Mucosa of stomach (tissue), 1 donor: ENCODE data around the gene RAB40B.
A peak's percentile ranks its signal among the peaks of the same experiment; 100 is the strongest.

Source experiments
- H3K27me3 ChIP-seq: one replicate; pipeline ENCODE4 v1.7.0; 2013; ENCODE audit warnings: mild to moderate bottlenecking, low read length; ENCODE audit not compliant: control insufficient read depth, insufficient read depth
- H3K36me3 ChIP-seq: one replicate; pipeline ENCODE4 v1.7.0; 2013; ENCODE audit warnings: low read length; ENCODE audit not compliant: control insufficient read depth, insufficient read depth
- H3K4me1 ChIP-seq: one replicate; pipeline ENCODE4 v1.7.0; 2013; ENCODE audit warnings: mild to moderate bottlenecking, low read length; ENCODE audit not compliant: control insufficient read depth, insufficient read depth
- H3K4me3 ChIP-seq: one replicate; pipeline ENCODE4 v1.7.0; 2013; ENCODE audit warnings: low read length
- H3K9ac ChIP-seq: one replicate; pipeline ENCODE4 v1.7.0; 2013; ENCODE audit warnings: mild to moderate bottlenecking, low read length, moderate library complexity
- H3K9me3 ChIP-seq: one replicate; pipeline ENCODE4 v1.7.0; 2013; ENCODE audit warnings: mild to moderate bottlenecking, low read length, moderate library complexity; ENCODE audit not compliant: control insufficient read depth
- donor health status: Pancreatic carcinoma.

The RAB40B gene

DNA sequence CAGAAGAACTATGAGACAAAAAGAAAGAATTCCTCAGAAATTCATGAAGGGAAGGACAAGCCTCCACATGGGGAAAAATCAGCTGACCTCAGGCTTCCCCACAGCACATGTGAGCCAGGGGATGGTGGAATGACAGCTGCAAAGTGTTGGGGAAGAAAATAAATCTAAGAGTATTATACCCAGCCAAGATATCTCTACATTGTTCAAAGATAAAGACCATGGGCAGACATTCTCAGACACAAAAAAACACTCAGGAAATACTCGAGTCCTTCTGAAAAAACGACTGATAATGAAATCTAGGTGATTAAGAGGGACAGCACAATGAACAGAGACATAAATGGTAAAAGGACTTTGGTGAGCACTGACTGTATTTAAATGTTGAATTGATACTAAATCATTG, 3.9 kb downstream of the RAB40B start:
- no peak overlapping the region for H3K9ac ChIP-seq
- H3K4me3 ChIP-seq, result no peak overlapping the region

DNA sequence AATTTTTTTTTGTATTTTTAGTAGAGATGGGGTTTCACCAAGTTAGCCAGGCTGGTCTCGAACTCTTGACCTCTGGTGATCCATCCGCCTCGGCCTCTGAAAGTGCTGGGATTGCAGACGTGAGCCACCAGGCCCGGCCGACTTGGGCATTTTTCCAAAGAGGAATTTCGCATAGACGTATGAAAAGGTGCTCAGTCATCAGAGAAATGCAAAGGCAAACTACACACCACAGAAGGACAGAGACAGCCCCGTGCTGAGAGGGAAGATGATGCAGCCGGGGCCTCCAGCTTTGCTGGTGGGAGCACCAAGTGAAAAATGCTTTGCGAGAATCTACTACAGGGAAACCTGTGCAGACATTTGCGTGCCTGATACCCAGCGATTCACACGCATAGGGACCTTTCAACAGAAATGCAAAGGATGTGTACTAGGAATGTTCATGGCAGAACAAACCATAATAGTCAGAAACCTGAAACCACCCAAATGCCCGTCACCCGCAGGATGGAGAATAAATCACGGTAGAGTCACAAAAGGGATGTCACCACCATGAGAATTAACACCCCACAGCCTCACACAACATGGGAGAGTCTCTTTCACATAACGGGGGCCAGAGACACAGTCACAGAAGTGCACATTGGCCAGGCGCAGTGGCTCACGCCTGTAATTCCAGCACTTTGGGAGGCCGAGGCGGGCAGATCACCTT, 5.2 kb downstream of the RAB40B start:
- no peaks in the 10 kb centered on the region for H3K36me3 ChIP-seq
- no peaks in the 10 kb centered on the region for H3K9me3 ChIP-seq
- no peak overlapping the region for H3K9ac ChIP-seq
- no peaks in the 10 kb centered on the region for H3K27me3 ChIP-seq
- H3K4me3 ChIP-seq, result no peak overlapping the region
- H3K4me1 ChIP-seq, result peaks cover 16% of the 10 kb centered on the region

More for the DNA sequence above, 3.9 kb downstream of the RAB40B start:
- H3K4me1 ChIP-seq, result peaks cover 21% of the 10 kb centered on the region
- H3K27me3 ChIP-seq, result no peaks in the 10 kb centered on the region
- H3K36me3 ChIP-seq, result no peaks in the 10 kb centered on the region
- no peaks in the 10 kb centered on the region for H3K9me3 ChIP-seq

DNA sequence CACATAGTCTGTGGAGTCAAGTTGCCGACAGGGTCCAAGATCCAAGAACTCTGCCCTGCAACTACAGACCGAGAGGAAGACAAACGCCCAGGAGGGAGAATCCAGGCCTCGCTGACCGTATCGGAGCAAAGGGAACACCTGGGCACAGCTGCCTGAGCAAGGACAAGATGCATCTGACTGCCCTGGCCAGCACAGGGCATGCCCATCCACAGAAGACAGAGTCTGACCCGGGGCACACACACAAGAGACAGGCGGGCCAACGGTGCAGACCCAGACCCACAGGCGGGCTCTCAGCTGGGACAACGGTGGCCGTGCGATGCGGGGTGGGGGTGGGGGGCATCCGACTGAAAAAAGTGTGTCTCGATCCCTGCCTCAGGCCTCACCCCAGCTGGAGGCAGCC, 6.2 kb downstream of the RAB40B start:
- Histone ChIP-seq H3K9ac (no peak overlapping the region), H3K4me3 (no peak overlapping the region), H3K4me1 (peaks cover 24% of the 10 kb centered on the region), H3K36me3 (no peaks in the 10 kb centered on the region), H3K9me3 (no peaks in the 10 kb centered on the region), H3K27me3 (no peaks in the 10 kb centered on the region)

DNA sequence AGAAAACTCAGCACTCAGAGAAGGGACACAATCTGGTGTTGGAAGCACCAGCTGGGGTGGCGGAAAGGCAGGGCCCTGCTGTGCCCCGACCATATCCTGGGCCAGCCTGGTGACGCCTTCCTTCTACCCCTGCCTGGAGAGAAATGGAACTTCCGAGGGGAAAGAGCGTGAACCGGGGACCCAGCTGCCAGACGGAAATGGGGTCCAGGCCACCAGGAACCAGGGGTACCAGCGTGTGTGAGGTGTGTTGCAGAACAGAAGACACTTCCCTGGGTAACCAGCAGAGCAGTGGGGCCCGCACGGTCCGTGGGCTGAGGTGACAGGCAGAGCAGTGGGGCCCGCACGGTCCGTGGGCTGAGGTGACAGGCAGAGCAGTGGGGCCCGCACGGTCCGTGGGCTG, 6.8 kb downstream of the RAB40B start:
- Histone ChIP-seq H3K9me3 (no peaks in the 10 kb centered on the region), H3K36me3 (no peaks in the 10 kb centered on the region), H3K4me3 (no peak overlapping the region), H3K27me3 (no peaks in the 10 kb centered on the region), H3K4me1 (peaks cover 22% of the 10 kb centered on the region), H3K9ac (no peak overlapping the region)

DNA sequence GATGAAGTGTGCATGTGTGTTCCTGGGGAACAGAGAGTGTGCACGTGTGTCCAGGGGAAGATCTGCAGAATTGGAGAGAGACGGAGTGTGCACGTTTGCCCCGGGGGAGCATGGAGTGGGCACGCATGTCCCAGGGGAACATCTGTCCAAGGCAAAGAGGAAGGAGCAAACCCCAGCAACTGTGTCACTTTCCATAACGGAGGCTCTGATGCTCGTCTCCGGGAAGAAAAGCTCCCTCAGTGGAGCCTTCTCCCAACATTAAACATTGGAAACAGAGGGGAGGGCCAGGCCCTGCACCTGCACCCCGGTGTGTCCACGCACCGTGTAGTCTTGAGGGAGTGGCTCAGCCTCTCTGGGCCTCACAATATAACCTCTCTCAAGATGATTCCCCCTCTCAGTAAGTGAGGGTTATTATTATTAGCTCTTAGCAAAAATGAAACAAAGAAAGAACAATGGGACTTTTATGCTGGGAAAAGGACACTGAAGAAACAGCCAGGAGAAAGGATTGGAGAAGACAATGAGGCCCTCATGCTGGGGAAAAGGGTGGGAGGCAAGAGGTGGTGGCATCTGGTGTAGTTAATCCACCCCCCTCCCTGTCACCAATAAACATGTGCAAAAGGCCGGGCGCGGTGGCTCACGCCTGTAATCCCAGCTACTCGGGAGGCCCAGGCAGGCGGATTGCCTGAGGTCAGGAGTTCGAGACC, 7.6 kb downstream of the RAB40B start:
- Histone ChIP-seq H3K4me3 (no peak overlapping the region), H3K36me3 (no peaks in the 10 kb centered on the region), H3K27me3 (no peaks in the 10 kb centered on the region), H3K9ac (no peak overlapping the region), H3K4me1 (peaks cover 22% of the 10 kb centered on the region), H3K9me3 (no peaks in the 10 kb centered on the region)

DNA sequence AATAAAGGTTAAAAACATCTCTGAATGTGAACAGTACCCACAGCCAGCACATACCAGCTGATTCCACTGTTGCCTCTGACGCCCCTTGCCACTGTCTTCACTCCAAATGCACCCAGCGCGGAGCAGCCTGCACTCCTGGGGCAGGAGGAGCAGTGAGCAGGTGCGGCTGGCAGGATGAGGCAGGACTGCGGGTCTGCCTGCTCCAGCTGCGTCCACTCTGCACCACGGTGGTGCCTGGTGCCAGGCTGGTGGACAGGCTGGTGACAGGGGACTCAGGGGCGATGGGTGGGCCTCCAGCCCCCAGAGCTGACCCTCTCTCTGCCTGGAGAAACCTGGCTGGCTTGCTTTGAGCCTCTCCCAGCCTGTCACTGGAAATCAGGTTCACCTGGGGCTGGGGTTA, 9.4 kb downstream of the RAB40B start:
- no peaks in the 10 kb centered on the region for H3K9me3 ChIP-seq
- H3K27me3 ChIP-seq, result no peaks in the 10 kb centered on the region
- no peak overlapping the region for H3K9ac ChIP-seq
- peaks cover 32% of the 10 kb centered on the region for H3K4me1 ChIP-seq
- no peak overlapping the region for H3K4me3 ChIP-seq
- H3K36me3 ChIP-seq, result no peaks in the 10 kb centered on the region

DNA sequence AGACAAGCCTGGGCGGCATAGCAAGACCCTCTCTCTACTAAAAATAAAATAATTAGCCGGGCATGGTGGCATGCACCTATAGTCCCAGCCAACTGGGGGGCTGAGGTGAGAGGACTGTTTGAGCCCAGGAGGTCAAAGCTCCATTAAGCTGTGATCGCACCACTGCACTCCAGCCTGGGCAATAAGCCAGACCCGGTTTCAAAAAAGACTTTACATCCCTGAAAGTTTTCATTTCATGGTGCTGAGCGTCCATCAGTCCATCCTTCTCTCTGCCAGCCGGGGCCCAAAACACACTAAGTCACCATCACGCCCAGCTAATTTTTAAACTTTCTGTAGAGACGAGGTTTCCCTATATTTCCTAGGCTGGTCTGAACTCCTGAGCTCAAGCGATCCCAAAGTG, 10.6 kb downstream of the RAB40B start:
- H3K36me3 ChIP-seq, result no peaks in the 10 kb centered on the region
- H3K9me3 ChIP-seq, result no peaks in the 10 kb centered on the region
- H3K9ac ChIP-seq, result peak overlapping the region; percentile 60
- H3K4me3 ChIP-seq, result no peak overlapping the region
- peaks cover 40% of the 10 kb centered on the region for H3K4me1 ChIP-seq
- H3K27me3 ChIP-seq, result no peaks in the 10 kb centered on the region

DNA sequence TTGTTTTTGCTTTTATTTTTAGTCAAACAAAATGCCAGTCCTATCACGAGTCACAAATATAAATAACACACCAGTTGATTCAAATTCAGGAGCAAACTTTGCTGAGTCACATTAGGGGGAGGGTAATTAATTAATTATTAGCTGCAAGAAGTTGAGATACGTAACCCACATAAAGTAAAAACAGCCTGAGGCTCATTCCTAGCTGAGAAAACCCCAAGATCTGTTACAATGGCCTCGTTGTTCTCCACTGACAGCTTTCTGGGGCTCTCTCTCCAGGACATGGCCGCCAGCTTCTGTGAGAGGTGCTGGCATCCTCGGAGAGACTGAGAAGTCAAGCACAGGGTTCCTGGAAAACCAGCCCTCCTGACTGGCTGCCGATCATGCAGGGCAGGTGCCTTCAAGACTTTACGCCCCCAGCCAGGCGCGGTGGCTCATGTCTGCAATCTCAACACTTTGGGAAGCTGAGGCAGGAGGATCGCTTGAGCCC, 11.1 kb downstream of the RAB40B start:
- no peaks in the 10 kb centered on the region for H3K36me3 ChIP-seq
- no peaks in the 10 kb centered on the region for H3K27me3 ChIP-seq
- no peak overlapping the region for H3K4me3 ChIP-seq
- peak overlapping the region; percentile 60 for H3K9ac ChIP-seq
- no peaks in the 10 kb centered on the region for H3K9me3 ChIP-seq
- peaks cover 40% of the 10 kb centered on the region for H3K4me1 ChIP-seq

DNA sequence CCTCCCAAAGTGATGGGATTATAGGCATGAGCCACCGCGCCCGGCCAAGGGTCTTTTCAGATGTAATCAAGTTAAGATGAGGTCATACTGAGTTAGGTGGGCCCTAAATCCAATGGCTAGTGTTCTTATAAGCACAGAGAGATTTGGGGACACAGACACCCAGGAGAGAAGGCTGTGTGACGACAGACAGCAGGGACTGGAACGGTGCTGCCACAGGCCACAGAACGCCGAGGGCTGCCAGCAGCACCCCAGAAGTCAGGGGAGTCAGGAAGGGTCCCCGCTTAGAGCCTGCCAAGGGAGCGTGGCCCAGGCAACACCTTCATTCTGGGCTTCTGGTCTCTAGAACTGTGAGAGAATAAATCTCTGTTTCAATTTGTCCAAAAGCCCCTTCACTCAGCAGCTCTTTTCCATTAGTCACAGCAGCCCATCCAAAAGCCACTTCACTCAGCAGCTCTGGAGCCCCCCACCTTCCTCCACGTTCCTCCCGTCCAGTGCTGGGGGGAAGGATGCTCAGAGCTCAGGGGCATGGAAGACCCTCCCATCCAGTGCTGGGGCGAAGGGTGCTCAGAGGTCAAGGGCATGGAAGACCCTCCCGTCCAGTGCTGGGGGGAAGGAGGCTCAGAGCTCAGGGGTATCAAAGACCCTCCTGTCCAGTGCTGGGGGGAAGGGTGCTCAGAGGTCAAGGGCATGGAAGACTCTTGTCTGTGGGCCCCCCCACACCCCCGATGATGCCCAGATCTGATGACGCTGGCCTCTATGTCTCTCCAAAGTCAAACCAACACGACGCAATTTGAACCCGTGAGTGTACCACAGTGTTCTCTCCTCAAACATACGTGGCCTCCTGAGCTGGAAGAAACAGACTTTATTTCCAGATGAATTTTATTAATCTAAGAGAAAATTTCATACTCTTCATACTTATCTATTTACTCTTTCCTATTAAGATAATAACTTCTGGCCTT, 11.9 kb downstream of the RAB40B start:
- no peaks in the 10 kb centered on the region for H3K9me3 ChIP-seq
- H3K9ac ChIP-seq, result peak overlapping the region; percentile 32
- no peaks in the 10 kb centered on the region for H3K27me3 ChIP-seq
- peaks cover 40% of the 10 kb centered on the region for H3K4me1 ChIP-seq
- H3K4me3 ChIP-seq, result no peak overlapping the region
- H3K36me3 ChIP-seq, result no peaks in the 10 kb centered on the region

DNA sequence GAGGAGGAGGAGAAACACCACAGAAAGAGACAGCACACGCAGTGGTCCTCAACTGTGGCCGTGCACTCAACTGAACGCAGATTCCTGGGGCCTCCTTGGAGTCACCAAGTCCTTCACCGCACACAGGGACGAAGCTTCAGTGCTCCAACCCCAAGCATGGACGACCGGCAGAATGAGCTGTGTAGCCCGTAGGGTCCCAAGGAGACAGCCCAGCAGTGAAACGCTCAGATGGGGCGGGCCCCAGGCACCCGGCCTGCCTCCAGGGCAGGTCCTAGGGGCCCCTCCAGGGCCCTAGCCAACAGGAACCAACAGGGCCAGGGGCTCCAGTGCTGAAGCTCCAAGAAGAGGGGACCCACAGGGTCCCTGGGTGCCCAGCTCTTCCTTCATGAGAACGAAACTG, 13.2 kb downstream of the RAB40B start:
- no peaks in the 10 kb centered on the region for H3K36me3 ChIP-seq
- H3K4me1 ChIP-seq, result peaks cover 41% of the 10 kb centered on the region
- H3K9me3 ChIP-seq, result no peaks in the 10 kb centered on the region
- no peaks in the 10 kb centered on the region for H3K27me3 ChIP-seq
- H3K9ac ChIP-seq, result no peak overlapping the region
- H3K4me3 ChIP-seq, result no peak overlapping the region

DNA sequence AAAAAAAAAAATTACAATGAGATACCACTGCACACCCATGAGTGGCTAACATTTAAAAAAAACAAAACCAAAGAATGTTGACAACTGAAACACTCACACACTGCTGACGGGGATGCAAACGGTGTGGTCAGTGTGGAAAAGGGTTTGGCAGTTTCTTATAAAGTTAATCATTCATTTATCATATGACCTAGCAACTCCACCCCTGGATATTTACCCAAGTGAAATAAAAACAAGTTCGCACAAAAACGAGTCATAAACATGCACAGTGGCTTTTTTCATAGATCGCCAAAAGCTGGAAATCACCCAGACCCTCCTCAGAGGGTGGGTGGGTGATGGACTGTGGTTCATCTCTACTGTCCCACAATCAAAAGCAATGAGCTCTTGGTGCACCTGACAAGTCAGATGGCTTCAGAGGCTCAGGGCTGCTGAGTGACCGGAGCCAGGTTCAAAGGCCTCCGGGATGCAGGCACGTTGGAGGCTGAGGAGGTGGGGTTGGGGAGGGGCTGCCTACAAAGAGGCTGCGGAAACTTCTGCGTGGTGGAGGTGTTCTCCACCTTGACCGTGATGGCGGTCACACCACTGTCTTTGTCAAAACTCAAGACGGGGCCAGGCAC, 14.2 kb downstream of the RAB40B start:
- H3K27me3 ChIP-seq, result no peaks in the 10 kb centered on the region
- no peaks in the 10 kb centered on the region for H3K9me3 ChIP-seq
- H3K4me3 ChIP-seq, result no peak overlapping the region
- H3K4me1 ChIP-seq, result peaks cover 50% of the 10 kb centered on the region
- no peaks in the 10 kb centered on the region for H3K36me3 ChIP-seq
- H3K9ac ChIP-seq, result peak overlapping the region; percentile 62
